ENCODE measurements around the gene CDPF1.

DNA sequence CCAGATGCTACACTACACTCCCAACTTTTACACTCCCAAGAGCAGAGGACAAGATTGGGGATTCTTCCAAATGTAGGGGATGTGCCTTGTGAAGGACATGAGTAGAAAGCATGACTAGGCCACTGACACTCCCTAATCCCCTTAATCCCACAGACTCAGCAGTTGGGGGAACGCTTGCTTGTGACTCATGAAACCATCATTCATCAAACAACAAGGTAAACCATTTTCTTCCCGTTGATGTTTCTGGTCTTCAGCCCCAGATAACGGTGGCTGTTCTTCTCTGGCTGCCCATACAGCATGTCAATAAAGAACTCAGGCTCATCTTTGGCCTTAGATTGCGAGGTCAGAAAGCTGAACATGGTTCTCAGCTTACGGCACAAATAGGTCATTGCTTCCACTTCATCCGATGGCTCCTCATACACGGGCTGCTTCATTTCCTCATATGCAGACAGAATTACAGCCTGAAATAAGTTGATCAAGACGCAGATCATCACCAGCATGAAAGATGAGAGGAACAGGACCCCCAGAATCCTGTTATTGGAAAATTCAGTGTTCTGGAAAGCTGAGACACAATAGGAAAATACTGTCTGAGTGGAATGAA, 6.4 kb upstream of the CDPF1 start:
- TF ChIP-seq, protein P1, sequence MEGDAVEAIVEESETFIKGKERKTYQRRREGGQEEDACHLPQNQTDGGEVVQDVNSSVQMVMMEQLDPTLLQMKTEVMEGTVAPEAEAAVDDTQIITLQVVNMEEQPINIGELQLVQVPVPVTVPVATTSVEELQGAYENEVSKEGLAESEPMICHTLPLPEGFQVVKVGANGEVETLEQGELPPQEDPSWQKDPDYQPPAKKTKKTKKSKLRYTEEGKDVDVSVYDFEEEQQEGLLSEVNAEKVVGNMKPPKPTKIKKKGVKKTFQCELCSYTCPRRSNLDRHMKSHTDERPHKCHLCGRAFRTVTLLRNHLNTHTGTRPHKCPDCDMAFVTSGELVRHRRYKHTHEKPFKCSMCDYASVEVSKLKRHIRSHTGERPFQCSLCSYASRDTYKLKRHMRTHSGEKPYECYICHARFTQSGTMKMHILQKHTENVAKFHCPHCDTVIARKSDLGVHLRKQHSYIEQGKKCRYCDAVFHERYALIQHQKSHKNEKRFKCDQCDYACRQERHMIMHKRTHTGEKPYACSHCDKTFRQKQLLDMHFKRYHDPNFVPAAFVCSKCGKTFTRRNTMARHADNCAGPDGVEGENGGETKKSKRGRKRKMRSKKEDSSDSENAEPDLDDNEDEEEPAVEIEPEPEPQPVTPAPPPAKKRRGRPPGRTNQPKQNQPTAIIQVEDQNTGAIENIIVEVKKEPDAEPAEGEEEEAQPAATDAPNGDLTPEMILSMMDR (IDR thresholded peaks at IDR 0.05), result no peak
- no peak for TF ChIP-seq POLR2AphosphoS5 (IDR thresholded peaks at IDR 0.05)
- TF ChIP-seq POLR2A (IDR thresholded peaks at IDR 0.05), result no peak
